GM12878 (cell line): ENCODE results near the gene ROR2. TPM values are rescaled to one million over a fixed set of nuclear protein-coding genes. Genes with fewer than 3 reads are reported as not detected.

Source experiments
- ATAC-seq: fragments of 200-7000 bp; cut with Tn5 transposase; 3 replicates; pipeline ENCODE4 v1.9.1; 2020; ENCODE audit warnings: mild to moderate bottlenecking, moderate library complexity
- BruUV-seq: library from RNA; stranded (reverse); fragments of 400-500 nt; replicated peaks from 2 replicates; lab custom pipeline; 2021; lab: Mats Ljungman, UMichigan
- CTCF ChIA-PET: fragments of 300-600 bp; sonication (Branson Sonifier 250); formaldehyde crosslinking; extraction: SDS; loops from one replicate; lab custom pipeline; 2021; ENCODE audit warnings: inconsistent platforms; lab: Yijun Ruan, JAX
- POLR2A ChIA-PET: fragments of 350-600 bp; formaldehyde crosslinking; extraction: SDS; loops from one replicate; lab custom pipeline; 2021; ENCODE audit warnings: inconsistent platforms; lab: Charles Lee
- RAD21 ChIA-PET: fragments of 300-600 bp; sonication (Branson Sonifier 250); formaldehyde crosslinking; loops from one replicate; lab custom pipeline; 2023; ENCODE audit warnings: antibody characterized with exemption; ENCODE audit not compliant: unreplicated experiment; lab: Charles Lee
- SMC1A ChIA-PET: fragments of 300-600 bp; sonication (Branson Sonifier 250); formaldehyde crosslinking; loops from one replicate; lab custom pipeline; 2023; ENCODE audit not compliant: unreplicated experiment, uncharacterized antibody; lab: Charles Lee
- DNase-seq: peaks from one replicate; pipeline ENCODE4 v3.0.0-alpha.2; 2011; ENCODE audit warnings: low read depth, low spot score
- FAIRE-seq: peaks from 3 replicates; lab custom pipeline; 2011; peaks lifted over from hg19 to GRCh38; lab: Jason Lieb, UNC
- H2AFZ ChIP-seq: 2 replicates; pipeline ENCODE4 v1.6.0; 2011; ENCODE audit warnings: low read depth, low read length, control low read depth; ENCODE audit not compliant: control insufficient read depth
- H3K27ac ChIP-seq: 2 replicates; pipeline ENCODE4 v1.5.1; 2011; ENCODE audit warnings: control low read depth; ENCODE audit not compliant: control insufficient read depth, insufficient read depth
- H3K27me3 ChIP-seq, 2 experiments: replicated peaks in 1 of 2; 2 replicates each; pipeline versions ENCODE4 v1.6.0 to v1.6.1; 2011; ENCODE audit warnings: low read length in 1 of 2; ENCODE audit not compliant: control insufficient read depth in 2 of 2, insufficient read depth in 2 of 2
- H3K36me3 ChIP-seq, 2 experiments: 2 replicates each; pipeline ENCODE4 v1.5.1; 2011; ENCODE audit warnings: low read length in 1 of 2; ENCODE audit not compliant: control insufficient read depth in 2 of 2, insufficient read depth in 2 of 2
- H3K4me1 ChIP-seq: 2 replicates; pipeline ENCODE4 v1.6.1; 2011; ENCODE audit warnings: mild to moderate bottlenecking, low read length, moderate library complexity, mixed read lengths; ENCODE audit not compliant: control insufficient read depth, insufficient read depth
- H3K4me2 ChIP-seq: 2 replicates; pipeline ENCODE4 v1.6.0; 2011; ENCODE audit warnings: control low read depth; ENCODE audit not compliant: control insufficient read depth, insufficient read depth
- H3K4me3 ChIP-seq: fragments of 200-600 bp; sonication (generic); 2 replicates; pipeline ENCODE4 v1.5.1; 2016
- H3K79me2 ChIP-seq: 2 replicates; pipeline ENCODE4 v1.6.0; 2011; ENCODE audit warnings: low read length; ENCODE audit not compliant: control insufficient read depth, insufficient read depth
- H3K9ac ChIP-seq: 2 replicates; pipeline ENCODE4 v1.8.0; 2011; ENCODE audit warnings: low read length, control low read depth, mixed read lengths; ENCODE audit not compliant: control insufficient read depth, insufficient read depth
- H3K9me3 ChIP-seq: replicated peaks from 3 replicates; pipeline ENCODE4 v1.5.1; 2011; ENCODE audit warnings: mild to moderate bottlenecking, low read length; ENCODE audit not compliant: control insufficient read depth, insufficient read depth
- H4K20me1 ChIP-seq: 2 replicates; pipeline ENCODE4 v1.6.0; 2011; ENCODE audit not compliant: control insufficient read depth, insufficient read depth
- KDM1A ChIP-seq: fragments of 200-600 bp; sonication (generic); IDR thresholded peaks from 2 replicates; pipeline ENCODE4 v1.6.1; 2016; ENCODE audit warnings: borderline replicate concordance
- NRF1 ChIP-seq: conservative IDR thresholded peaks from 2 replicates; pipeline ENCODE4 v1.6.1; 2011; ENCODE audit warnings: mild to moderate bottlenecking, low read depth, low read length, improper control_type of control experiment
- SUPT20H ChIP-seq: IDR thresholded peaks from 2 replicates; pipeline ENCODE4 v1.6.1; 2011; ENCODE audit warnings: low read depth, mild to moderate bottlenecking, low read length, moderate library complexity, borderline replicate concordance; ENCODE audit not compliant: control insufficient read depth
- YBX1 ChIP-seq: fragments of 450-650 bp; IDR thresholded peaks from 2 replicates; pipeline ENCODE4 v1.6.1; 2016; ENCODE audit warnings: antibody characterized with exemption
- ZSCAN29 ChIP-seq: fragments of 450-650 bp; IDR thresholded peaks from 2 replicates; pipeline ENCODE4 v1.6.1; 2017; ENCODE audit warnings: mild to moderate bottlenecking, moderate library complexity
- WGBS: methylation state at CpG from one replicate; pipeline ENCODE4 v1.1.6; 2016; ENCODE audit warnings: low lambda C conversion rate; ENCODE audit not compliant: insufficient replicate concordance, insufficient coverage; ENCODE audit errors: missing lambda C conversion rate; 5-methylcytosine and 5-hydroxymethylcytosine counted together
- in situ Hi-C: fragments of 300-500 bp; cut with MboI; formaldehyde crosslinking; loops from 9 replicates; pipeline ENCODE4 v1.14.3; 2018; ENCODE audit warnings: mixed read lengths
- intact Hi-C: fragments of 100-400 bp; cut with micrococcal nuclease; formaldehyde crosslinking; loops from one replicate; pipeline ENCODE4 v1.14.2; 2022; ENCODE audit not compliant: unreplicated experiment
- polyA plus RNA-seq, 11 experiments: library from polyadenylated mRNA; depleted of rRNA in 4 of 11; unstranded in 6 of 11; stranded (reverse) in 5 of 11; fragments of >200 nt; fragmentation: Nextera tagmentation in 4 of 11; fragmentation: Illumina TruSeq in 1 of 11; extraction: Ambion mirVana in 4 of 11; extraction: Trizol in 1 of 11; gene quantifications; 1 replicate in 1 of 11; 2 replicates in 10 of 11; pipeline versions ENCODE4 v1.2.1 to v1.2.3, GENCODE V29; 2011 to 2016; ENCODE audit warnings: inconsistent platforms in 2 of 11, missing spikeins in 2 of 11, low read depth in 1 of 11
- total RNA-seq, 4 experiments: library from RNA; depleted of rRNA in 3 of 4; stranded (reverse); fragments of >200 nt in 3 of 4; fragmentation: Illumina TruSeq in 1 of 4; extraction: Trizol in 1 of 4; gene quantifications; 2 replicates each; pipeline versions ENCODE4 v1.2.1 to v1.2.3, GENCODE V29; 2013 to 2021

ROR2 gene
- total and polyA plus RNA-seq, 10 of the 15 experiments (the other 5 are each of a cell fraction or from before 2014, with no cell fraction given), result 0.03 to 0.05 TPM; not detected in 8

- no peak for TF ChIP-seq NRF1
Observed at GRCh38 chr9:91785447-91785842, 164.6 kb downstream of the ROR2 start (continued).

- DNase-seq (no peak), ATAC-seq (no peak), FAIRE-seq (no peak)
- ChIA-PET POLR2A (no interaction called here), RAD21 (no interaction called here), CTCF (no interaction called here), SMC1A (no interaction called here)
- H3K4me3 ChIP-seq, result no peak overlapping the region
- BruUV-seq, result no TSS peak
- no peak overlapping the region for H3K9ac ChIP-seq
- WGBS, result 33% methylated on average over 6 of the region's 6 CpGs
- H3K4me1 ChIP-seq, result no peaks in the 10 kb centered on the region
- H3K9me3 ChIP-seq, result no peaks in the 10 kb centered on the region
- H3K36me3 ChIP-seq, result no peaks in the 10 kb centered on the region
- in situ Hi-C loops, result no loop called here
- H4K20me1 ChIP-seq, result no peaks in the 10 kb centered on the region
- intact Hi-C loops, result no loop called here
- H3K79me2 ChIP-seq, result no peaks in the 10 kb centered on the region
- TF ChIP-seq KDM1A (no peak), SUPT20H (no peak), ZSCAN29 (no peak), YBX1 (no peak)
- no peak overlapping the region for H3K4me2 ChIP-seq
- no peak overlapping the region for H3K27ac ChIP-seq
- H2AFZ ChIP-seq, result no peak overlapping the region
- H3K27me3 ChIP-seq, result peaks cover 0 to 5% of the 10 kb centered on the region in 2 experiments; a peak in 2 of 4 replicates
Observed at GRCh38 chr9:91784673-91785446, 165.2 kb downstream of the ROR2 start.
